ENCODE results near the gene MRC1.
"Not testable (repeated sequence)": the region's sequence is repeated elsewhere in the genome, so short reads cannot be mapped to it uniquely, and the experiment has no call there.

Gene MRC1

DNA sequence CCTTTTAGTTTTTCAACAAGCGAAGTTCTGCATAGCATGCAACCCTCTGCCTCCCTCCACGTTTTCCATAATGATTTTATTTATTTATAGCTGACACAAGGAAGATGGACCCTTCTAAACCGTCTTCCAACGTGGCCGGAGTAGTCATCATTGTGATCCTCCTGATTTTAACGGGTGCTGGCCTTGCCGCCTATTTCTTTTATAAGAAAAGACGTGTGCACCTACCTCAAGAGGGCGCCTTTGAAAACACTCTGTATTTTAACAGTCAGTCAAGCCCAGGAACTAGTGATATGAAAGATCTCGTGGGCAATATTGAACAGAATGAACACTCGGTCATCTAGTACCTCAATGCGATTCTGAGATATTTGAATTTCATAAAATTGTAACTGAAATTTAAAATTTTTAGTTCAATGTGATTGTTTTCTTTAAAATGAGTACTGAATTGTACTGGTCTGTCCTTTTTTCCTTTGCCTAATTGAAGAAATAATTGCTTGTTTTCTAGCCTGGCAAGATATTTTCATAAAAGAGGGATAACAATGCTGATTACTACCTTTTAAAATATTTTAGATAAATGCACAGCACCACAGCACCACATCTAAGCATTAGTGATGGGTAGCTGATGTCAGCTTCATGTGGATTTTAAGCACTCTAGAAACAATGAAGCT lies 101.1 kb downstream of the MRC1 start:
- DNase-seq, result peak in 1 of 2 donors; percentile 48

DNA sequence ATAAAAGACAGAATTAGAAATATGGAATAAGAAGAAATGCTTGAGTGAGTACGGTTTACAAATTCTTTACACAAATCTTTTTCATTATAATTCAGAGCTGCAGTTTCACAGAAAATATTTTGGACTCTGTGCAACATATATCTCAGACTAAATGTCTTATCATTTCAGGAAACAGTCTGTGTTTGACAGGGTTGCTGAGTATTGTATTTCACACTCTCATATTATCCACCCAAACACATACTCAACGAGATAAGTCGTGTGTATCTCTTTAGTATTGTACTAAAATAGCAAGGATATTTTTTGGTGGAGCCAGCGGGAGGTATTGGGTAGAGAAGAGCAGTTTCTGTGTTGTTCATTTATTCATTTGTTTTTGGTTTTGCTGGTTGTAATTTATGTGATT lies 103.6 kb downstream of the MRC1 start:
- DNase-seq, result no peak

DNA sequence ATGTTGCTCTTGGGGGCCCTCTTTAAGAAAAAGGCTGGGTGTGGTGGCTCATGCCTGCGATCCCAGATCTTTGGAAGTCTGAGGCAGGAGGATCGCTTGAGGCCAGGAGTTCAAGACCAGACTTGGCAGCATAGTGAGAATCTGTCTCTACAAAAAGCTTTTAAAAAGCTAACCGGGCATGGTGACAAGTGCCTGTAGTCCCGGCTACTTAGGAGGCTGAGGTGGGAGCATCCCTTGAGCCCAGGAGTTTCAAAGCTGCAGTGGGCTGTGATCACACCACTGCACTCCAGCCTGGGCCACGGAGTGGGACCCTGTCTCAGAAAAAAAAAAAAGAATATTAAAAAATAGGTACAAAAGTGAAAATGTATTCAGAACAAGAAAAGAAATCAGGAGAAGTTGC lies 104.5 kb downstream of the MRC1 start:
- DNase-seq, result no peak

DNA sequence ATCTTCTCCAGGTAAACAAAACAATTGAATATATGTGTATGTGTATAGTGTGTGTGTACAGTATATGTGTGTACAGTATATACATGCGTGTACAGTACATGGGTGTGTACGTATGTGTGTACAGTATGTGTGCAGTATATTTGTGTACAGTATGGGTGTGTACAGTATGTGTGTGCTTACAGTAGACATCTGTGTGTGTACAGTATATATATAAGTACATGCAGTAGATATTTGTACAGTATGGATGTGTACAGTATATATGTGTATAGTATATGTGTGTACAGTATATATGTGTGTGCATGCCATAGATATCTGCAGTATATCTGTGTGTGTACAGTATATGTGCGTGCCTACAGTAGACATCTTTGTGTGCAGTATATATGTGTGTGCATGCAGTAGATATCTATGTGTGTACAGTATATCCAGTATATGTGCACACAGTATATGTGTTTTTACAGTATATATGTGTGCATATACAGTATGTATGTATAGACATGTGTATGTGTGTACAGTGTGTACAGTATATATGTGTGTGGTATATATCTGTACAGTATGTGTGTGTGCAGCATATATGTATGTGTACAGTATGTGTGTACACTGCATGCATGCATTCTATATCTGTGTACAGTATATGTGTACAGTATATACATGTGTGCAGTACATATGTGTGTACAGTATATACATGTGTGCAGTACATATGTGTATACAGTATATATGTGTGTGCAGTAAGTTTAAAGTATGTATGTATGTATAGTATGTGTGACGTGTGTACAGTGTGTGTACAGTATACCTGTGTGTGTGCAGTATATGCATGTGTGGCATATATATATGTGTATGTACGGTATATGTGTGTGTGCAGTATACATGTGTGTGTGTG lies 105.3 kb downstream of the MRC1 start:
- DNase-seq, result no peak

DNA sequence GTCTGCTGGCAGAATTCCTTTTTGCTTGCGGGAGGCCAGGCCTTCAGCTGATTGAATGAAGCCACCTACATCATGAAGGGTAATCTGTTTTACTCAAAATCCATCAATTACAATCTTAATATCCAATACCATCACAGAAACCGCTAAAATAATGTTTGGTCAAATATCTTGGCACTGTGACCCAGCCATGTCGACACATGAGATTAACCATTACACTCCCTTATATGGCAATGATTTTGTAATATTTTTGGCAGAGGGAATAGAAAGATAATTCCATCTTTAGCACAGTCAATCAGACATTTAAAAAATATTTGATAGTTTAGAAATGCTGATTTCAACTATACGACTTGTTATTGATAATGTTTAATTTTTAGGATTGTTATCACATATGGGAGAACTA lies 106.0 kb downstream of the MRC1 start:
- DNase-seq, result no peak

DNA sequence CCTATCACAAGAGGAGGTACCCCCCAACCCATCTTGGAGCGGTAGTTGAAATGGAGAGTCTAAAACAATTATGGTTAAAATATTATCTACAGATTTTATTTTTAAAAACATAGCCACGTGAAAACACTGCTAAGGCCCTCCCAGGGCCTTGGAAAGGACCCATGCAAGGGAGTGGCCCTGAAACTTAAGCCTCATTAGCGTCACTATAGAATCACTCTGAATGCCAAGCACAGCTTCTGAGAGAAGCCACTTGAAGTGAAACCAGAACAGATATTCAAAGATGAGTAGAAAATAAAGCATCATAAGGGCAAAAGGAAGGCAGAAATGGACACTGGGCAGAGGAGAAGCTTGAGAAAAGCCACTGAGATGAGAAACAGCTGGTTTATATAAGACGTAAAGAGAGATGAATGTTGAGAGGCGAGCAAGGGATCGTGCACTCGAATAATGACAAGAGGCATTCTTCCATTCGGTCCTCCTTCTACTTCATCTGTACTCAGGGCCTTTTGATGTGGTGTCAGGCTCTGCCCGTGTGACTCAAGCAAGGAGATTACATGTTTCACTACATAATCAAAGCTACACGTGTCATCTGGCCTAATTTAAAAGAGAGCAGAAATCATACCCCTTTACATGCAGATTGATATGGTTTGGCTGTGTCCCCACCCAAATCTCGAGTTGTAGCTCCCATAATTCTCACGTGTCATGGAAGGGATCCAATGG lies 109.2 kb downstream of the MRC1 start:
- DNase-seq, result no peak

DNA sequence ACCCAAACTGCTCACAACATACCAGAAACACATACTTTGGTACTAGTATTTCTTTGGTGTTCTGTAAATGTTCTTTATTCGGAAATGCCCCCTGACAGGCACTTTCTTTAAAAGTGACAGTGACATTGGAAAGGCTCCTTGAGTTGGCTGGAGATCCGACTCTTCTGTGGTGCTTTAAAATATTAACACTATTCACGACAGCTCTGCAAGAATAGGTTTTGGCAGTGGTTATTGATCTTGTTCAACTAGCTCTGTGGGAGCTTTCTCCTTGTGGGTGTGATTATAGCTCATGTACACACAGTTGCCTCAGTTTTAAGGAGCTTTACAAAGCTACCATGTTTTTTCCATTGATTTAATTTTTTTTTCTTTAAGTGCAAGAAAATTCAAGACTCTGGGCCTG lies 112.2 kb downstream of the MRC1 start:
- no peak for DNase-seq

DNA sequence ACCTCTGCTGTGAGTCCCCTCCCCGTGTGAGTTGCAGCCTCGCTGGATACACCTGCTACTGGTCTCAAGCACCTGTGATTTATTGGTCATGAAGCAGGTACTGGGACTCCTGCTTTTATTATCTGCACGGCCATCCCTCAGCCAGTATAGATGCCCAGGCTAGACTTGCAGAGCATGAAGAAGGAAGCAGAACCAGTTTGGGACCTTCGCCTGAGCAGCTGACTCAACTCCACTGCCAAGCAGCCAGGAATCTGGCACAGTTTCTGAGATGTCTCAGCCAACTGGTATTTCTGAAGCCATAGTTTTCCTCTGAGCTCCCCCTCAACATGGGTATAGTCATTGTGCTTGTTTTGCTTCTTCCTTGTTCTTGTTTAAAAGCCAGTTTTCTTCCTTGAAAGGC lies 114.6 kb downstream of the MRC1 start:
- no peak for DNase-seq

DNA sequence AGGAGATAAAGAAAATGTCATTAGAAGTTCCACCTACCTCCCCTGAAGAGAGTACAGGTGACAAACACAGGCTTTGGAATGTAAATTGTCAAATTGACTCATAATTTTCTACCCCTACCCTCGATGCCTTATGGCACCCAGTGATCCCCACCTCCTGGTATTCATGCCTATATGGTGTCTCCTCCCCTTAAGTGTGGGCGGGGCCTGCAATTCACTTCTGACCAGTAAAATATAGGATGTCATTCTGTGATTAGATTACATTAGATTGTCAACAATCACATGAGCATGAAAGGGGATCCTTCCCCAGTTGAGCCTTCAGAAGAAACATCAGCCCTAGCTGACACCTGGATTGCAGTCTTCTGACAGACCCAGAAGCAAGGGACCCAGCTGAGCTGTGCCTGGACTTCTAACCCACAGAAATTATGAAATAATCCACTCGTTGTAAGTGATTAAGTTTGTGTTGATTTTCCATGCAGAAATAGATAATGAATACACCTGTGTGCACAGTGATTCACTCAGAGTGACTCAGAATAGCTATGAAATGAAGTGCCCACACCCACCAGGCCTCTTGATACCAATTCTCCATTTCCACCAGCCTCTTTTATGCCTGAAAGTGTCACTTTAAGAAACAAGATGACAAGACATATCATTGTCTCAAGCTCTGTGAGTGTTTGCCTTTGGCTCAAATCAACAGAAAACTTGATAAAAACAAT lies 134.0 kb downstream of the MRC1 start:
- DNase-seq, result no peak

DNA sequence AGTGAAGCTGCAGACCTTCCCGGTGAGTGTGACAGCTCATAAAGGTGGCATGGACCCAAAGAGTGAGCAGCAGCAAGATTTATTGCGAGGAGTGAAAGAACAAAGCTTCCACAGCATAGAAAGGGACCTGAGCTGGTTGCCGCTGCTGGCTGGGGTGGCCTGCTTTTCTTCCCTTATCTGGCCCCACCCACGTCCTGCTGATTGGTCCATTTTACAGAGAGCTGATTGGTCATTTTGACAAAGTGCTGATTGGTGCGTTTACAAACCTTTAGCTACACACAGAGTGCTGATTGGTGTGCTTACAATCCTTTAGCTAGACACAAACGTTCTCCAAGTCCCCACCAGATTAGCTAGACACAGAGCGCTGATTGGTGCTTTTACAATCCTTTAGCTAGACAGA lies 141.1 kb downstream of the MRC1 start:
- DNase-seq, result not testable (repeated sequence)

DNA sequence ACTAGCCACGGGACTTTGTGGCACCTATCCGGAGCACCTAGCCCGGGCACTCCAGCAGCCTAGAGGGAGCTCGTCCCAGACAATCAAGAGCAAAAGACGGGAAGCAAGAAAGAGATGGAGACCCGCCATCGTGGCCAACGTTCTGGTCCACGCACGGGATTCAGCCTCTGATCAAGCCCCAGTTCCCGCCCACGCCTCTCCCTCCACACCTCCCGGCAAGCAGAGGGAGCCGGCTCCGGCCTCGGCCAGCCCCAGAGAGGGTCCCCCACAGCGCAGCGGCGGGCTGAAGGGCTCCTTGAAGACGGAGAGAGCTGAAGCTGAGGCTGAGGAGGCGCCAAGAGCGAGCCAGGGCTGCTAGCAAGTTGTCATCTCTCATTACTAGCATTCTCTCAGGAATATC lies 141.6 kb downstream of the MRC1 start:
- no peak for DNase-seq

DNA sequence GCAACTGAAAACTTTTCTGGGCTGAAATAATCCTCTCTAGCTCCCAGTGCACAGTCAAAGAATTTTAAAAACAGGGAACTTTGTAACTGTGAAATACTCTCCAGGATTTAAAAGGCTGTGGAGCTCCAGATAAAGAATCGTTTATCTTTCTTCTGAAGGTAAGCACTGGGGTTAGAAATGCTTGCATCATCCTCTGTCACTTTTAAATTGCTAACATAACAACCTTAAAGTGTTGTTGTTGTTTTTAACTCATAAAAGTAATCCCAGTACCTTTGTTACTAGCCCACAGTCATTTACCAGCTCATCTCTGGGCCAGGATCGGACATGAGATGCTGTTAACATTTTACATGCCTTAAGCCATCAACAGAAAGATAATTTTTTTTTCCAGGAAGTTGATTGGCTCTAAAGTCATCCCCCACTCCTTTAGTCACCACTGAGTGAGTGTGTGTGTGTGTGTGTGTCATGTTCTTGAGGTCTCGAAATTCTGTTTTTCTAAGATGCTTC lies 142.8 kb downstream of the MRC1 start, which contains the start of gene SLC39A12:
Gene SLC39A12, plus strand, starts transcription at position 51 of the 504 bp plus-strand sequence. CDS start 1,359 bp downstream, outside the sequence.
- DNase-seq, result no peak

DNA sequence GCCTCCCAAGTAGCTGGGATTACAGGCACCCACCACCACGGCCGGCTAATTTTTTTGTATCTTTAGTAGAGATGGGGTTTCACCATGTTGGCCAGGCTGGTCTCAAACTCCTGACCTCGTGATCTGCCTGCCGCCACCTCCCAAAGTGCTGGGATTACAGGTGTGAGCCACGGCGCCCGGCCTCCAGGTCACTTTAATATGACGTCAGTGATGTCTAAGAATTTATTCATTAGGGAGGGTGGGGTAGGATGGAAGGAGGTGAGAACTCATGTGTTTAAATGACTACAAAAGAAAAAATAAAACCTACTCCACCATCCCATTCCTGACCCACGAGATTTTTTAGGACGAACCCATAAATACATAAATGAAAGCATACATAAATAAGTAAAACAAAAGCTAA lies 145.2 kb downstream of the MRC1 start:
- not testable (repeated sequence) for DNase-seq

DNA sequence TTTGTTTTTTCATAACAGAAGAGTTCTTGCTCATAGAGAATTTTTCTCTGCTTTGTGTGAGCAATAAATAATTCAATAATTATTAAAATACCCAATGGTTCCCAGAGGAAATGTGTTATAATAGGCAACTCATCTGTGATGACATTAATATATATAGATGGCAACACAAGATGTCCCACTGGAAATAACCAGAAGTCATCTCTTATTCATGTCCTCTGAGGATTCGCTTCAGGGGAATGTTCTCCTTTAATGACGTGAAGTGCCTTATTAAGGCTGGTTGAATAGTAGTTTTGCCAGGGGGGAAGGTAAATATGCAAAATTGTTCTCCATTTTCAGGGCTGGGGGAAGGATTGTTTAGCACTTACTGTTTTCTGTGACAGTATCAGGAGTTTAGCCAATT lies 145.7 kb downstream of the MRC1 start:
- DNase-seq, result no peak

DNA sequence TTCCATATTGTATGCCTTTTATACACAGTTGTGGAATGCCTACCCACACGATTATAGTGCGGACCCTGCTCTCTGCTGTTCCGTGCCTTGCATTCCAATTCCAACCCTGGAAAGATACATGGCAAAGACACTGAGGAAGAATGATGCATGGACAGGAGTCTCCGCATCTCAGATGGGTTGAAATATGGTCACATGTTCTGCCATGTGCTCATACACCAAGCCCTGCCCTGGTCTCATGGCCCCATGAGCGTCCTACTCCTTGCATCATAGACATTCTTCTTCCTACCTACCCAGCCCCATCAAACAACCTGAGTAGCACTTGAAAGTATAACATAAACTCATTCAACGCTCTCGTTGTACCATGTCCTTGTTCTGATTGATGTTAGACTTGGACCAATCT lies 148.9 kb downstream of the MRC1 start:
- no peak for DNase-seq

DNA sequence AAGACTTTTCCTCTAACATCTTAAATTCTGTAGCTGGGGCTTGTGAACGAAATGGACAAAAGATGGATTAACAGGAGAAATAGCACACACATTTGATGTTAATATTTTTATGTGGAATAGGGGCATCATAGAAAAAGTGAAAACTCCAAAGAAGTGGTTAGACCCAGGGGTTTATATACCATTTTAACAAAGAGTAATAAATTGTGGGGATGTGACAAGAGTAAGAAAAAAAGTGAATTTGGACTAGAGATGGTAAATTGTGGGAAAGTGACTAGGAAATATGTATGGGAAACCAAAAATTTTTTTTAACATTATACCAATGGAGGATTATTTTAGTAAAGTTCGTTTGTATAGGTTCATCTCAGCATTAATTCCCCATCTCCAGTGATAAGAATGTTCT lies 150.7 kb downstream of the MRC1 start:
- no peak for DNase-seq
